Measurements from ENCODE around the gene IGF2BP3.

IGF2BP3 gene

GRCh38 chr7:23473844-23474093, 3.5 kb upstream of the IGF2BP3 start:
- ATAC-seq: peak; percentile 34
- TF ChIP-seq OSR1 (CRISPR knock-in tag; IDR thresholded peaks at IDR 0.05) (no peak), TSHZ2 (CRISPR knock-in tag; IDR thresholded peaks at IDR 0.05) (no peak), RARB (CRISPR knock-in tag; IDR thresholded peaks at IDR 0.05) (no peak), GLIS3 (CRISPR knock-in tag; IDR thresholded peaks at IDR 0.05) (no peak), CREB5 (CRISPR knock-in tag; IDR thresholded peaks at IDR 0.05; ENCODE audit: low read depth) (no peak), ZNF565 (CRISPR knock-in tag; conservative IDR thresholded peaks at IDR 0.05; ENCODE audit: low read depth) (no peak), ARNTL (CRISPR knock-in tag; IDR thresholded peaks at IDR 0.05; ENCODE audit: borderline replicate concordance, low read depth) (no peak), TCF4 (CRISPR knock-in tag; IDR thresholded peaks at IDR 0.05; ENCODE audit: borderline replicate concordance) (no peak), CSRNP3 (CRISPR knock-in tag; IDR thresholded peaks at IDR 0.05) (no peak), ISL1 (CRISPR knock-in tag; IDR thresholded peaks at IDR 0.05) (no peak), POU6F1 (CRISPR knock-in tag; IDR thresholded peaks at IDR 0.05; ENCODE audit: borderline replicate concordance, low read depth) (no peak), ZFP30 (CRISPR knock-in tag; IDR thresholded peaks at IDR 0.05) (no peak), TOX (CRISPR knock-in tag; IDR thresholded peaks at IDR 0.05; ENCODE audit: borderline replicate concordance) (no peak), PATZ1 (CRISPR knock-in tag; IDR thresholded peaks at IDR 0.05; ENCODE audit: borderline replicate concordance) (no peak), ZFP3 (CRISPR knock-in tag; IDR thresholded peaks at IDR 0.05) (no peak), ZNF70 (CRISPR knock-in tag; IDR thresholded peaks at IDR 0.05) (no peak), PPARA (CRISPR knock-in tag; IDR thresholded peaks at IDR 0.05; ENCODE audit: borderline replicate concordance) (no peak), CSDC2 (CRISPR knock-in tag; IDR thresholded peaks at IDR 0.05) (no peak)

GRCh38 chr7:23472956-23473843, 2.9 kb upstream of the IGF2BP3 start:
- TF ChIP-seq ESRRG (CRISPR knock-in tag; IDR thresholded peaks at IDR 0.05) (no peak), PPARA (CRISPR knock-in tag; IDR thresholded peaks at IDR 0.05; ENCODE audit: borderline replicate concordance) (no peak), TOX (CRISPR knock-in tag; IDR thresholded peaks at IDR 0.05; ENCODE audit: borderline replicate concordance) (no peak), ZNF70 (CRISPR knock-in tag; IDR thresholded peaks at IDR 0.05) (no peak), CSRNP3 (CRISPR knock-in tag; IDR thresholded peaks at IDR 0.05) (no peak), OSR1 (CRISPR knock-in tag; IDR thresholded peaks at IDR 0.05) (no peak), RARB (CRISPR knock-in tag; IDR thresholded peaks at IDR 0.05) (no peak)
- ATAC-seq: no peak

Measured in SK-N-SH treated with all-trans-retinoic acid at 6 μM for 48 hours (cell line).